ENCODE data around the gene PRADC1.

The PRADC1 gene

GRCh38 chr2:73233932-73234832, 1.1 kb upstream of the PRADC1 start, which contains the start of gene CCT7:
Gene CCT7, plus strand, starts transcription at chr2:73234308. Its CDS starts 71 bp downstream, at chr2:73234379.
- DNase-seq: peak; percentile 89

GRCh38 chr2:73232403-73233153, 461 bp downstream of the PRADC1 start:
- peak; percentile 7 for DNase-seq

DNA sequence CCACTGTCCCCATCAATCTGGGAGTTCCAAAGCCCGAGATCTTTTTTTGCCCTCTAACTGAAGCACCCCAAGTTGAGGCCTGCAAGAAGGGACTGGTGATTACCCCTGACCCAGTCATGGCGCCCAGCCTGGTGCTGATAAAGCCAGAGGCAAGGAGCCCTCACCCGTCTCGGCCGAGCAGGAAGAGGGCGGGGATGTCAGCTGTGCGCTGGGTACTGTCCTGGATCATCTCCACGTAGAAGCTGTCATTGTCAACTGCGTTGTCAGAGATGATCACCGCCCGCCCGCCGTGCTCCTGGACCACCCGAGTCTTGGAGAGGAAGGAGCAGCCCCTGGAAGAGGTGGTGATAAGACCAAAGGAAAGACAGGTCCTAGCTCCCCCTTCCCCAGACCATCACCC, 4.4 kb downstream of the PRADC1 start:
- DNase-seq: no peak

DNA sequence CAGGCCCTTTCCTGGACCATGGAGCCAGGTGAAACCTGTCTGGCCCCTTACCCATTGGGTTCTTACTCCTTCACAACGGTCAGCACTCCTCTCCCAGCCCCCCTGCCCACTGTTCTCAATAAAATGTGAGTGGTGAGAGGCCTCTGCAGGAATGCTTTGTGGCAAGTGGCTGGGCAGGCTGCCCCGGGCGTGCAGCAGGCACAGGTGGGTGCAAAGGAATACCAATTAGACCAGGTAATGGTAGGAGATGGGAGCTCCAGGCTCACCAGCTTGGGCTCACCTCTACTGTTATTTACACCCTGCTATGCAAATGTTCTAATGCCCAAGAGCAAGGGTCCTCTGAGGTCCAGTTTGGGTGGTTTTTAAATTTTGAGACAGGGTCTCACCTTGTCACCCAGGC, 6.0 kb downstream of the PRADC1 start:
- no peak for DNase-seq

DNA sequence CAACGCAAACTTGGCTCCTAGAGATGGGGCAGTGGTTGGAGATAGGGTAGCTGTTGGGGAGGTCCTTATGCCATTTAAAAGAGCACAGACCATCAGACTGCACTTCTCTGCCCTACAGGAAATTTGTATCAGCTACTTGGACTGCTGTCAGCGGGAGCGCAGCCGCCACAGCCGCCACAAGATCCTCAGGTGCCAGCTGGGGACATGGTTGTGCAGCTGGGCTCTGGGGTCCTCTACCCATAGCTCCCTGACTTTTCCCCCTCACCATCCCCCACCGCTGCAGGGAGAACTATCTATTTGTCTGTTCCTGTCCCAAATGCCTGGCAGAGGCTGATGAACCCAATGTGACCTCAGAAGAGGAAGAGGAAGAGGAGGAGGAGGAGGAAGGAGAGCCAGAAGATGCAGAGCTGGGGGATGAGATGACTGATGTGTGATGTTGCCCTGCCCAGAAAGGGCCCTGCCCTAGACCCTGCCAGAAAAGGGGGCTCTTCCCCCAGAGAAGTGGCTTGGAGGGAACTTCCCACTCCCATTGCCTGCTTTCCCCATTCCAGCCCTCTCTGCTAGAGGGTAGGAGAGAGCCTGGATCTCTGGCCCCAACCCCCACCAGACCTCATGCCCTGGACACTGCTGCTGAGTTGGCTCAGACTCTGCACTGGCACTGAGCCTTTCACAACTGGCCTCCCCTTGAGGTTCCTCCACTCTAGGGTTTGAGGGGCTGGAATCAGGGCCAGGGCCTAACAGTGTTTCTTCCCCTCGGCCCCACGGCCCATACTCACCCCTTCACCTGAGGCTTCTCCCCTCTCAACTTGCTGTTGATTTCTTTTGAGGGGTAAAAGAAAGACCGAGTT, 7.3 kb downstream of the PRADC1 start:
- no peak for DNase-seq

GRCh38 chr2:73223821-73224220, 9.2 kb downstream of the PRADC1 start:
- DNase-seq: no peak

DNA sequence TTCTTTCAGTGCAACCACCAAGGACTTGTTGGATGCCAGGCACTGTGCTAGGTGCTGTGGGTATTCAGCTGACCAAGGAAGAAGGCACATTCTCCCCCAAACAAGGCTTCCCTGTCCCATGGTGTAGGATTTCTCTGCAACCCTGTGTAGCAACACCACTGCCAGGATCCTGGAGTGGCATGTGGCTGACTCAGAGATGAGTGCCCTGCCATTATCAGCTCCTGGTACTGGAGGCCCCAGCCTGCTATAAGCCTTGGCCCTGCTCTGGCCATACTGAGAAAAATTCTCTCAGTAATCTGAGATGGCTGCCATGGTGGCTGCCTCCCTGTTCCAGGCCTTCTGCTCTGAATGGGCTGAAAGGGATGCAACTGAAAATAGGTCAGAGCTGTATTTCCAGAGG, 14.7 kb downstream of the PRADC1 start:
- no peak for DNase-seq

DNA sequence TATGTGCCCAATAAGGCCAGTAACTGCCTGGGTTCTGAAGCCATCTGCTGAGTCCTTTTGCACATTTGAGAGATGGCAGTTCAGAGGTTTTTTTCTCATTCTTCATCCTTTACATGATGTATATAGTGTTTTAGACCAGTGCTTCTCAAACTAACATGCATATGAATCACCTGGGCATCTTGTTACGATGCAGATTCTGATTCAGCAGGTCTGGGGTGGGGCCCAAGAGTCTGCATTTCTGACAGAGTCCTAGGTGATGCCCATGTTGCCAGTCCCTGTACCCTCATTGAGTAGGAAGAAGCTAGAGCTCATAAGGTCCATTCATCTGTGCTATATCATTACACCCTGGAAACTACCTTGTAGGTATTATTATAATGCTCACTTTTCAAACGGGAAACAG, 15.2 kb downstream of the PRADC1 start:
- no peak for DNase-seq

- DNase-seq: no peak
Measured at GRCh38 chr2:73217160-73217559, 15.9 kb downstream of the PRADC1 start.

- DNase-seq: no peak
Measured at GRCh38 chr2:73215254-73215653, 17.8 kb downstream of the PRADC1 start.

GRCh38 chr2:73214120-73215035, 18.7 kb downstream of the PRADC1 start, which contains the start of gene SMYD5:
Gene SMYD5, plus strand, starts transcription at chr2:73214245. Its CDS starts 22 bp downstream, at chr2:73214267.
- peak; percentile 79 for DNase-seq

GRCh38 chr2:73212448-73213176, 20.4 kb downstream of the PRADC1 start:
- DNase-seq: peak; percentile 63

DNA sequence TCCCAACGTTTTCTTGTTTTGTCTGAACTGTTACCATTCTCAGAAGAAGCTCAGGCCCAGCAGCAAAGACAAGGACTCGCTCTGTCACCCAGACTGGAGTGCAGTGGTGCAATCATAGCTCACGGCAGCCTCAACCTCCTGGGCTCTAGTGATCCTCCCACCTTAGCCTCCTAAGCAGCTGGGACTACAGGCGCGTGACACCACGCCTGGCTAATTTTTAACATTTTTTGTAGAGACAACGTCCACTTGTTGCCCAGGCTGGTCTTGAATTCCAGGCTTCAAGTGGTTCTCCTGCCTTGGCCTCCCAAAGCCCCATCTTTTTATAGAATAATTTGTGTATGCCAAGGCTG, 21.0 kb downstream of the PRADC1 start:
- no peak for DNase-seq

DNA sequence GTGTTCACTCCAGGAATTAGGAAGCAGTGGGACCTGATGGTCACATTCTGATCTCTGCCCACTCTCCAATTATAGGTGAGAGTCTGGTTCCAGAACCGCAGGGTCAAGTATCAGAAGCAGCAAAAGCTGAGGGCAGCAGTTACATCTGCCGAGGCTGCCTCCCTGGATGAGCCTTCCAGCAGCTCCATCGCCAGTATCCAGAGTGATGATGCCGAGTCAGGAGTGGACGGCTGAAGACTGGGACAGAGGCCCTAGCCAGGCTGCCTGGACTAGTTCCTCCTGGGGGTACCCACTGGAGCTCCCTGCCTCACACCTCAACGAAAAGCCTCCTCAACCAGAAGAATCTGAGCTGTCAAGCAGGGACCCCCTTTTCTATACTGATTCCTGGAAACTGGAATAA, 22.3 kb downstream of the PRADC1 start:
- DNase-seq: no peak

GRCh38 chr2:73210019-73210418, 23.0 kb downstream of the PRADC1 start:
- DNase-seq: no peak

DNA sequence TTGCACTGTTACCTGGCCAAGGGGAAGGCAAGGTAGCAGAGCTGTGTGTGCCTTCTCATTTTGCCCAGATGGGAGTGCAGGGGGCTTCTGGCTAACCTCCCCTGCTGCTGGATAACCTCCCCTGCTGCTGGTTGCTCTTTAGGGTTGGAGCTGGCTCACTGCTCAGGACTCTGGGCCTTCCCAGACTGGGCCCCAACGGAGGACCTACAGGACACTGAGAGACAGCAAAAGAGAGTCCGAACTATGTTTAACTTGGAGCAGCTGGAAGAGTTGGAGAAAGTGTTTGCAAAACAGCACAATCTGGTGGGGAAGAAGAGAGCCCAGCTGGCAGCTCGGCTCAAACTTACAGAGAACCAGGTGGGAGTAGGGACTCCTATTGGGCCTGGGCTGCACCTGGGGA, 24.8 kb downstream of the PRADC1 start:
- no peak for DNase-seq

DNA sequence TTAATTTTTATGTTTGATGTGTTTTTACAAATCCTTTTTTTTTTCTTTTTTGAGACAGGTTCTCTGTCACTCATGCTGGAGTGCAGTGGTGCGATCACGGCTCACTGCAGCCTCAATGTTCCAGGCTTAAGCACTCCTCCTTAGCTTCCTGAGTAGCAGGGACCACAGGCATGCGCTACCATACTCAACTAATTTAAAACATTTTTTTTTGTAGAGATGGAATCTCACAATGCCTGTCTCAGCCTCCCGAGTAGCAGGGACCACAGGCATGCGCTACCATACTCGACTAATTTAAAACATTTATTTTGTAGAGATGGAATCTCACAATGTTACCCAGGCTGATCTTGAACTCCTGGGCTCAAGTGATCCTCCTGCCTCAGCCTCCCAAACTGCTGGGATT, 27.4 kb downstream of the PRADC1 start:
- DNase-seq: no peak

- peak; percentile 50 for DNase-seq
Measured at GRCh38 chr2:73203055-73203681, 29.9 kb downstream of the PRADC1 start.

GRCh38 chr2:73202156-73203054, 30.6 kb downstream of the PRADC1 start, which contains the start of gene NOTO:
Gene NOTO, plus strand, starts transcription at chr2:73202574. Its CDS starts 93 bp downstream, at chr2:73202667.
- DNase-seq: no peak
